Brain microvascular endothelial cell (primary cell): ENCODE measurements around the gene IL1R2.

Source experiments
- DNase-seq: peaks from one replicate; pipeline ENCODE4 v3.0.0-alpha.2; 2020
- H3K27ac ChIP-seq: fragments of 250-450 bp; sonication (Bioruptor Pico); 2 replicates; pipeline ENCODE4 v1.5.1; 2020; ENCODE audit warnings: mild to moderate bottlenecking, moderate library complexity
- H3K27me3 ChIP-seq: fragments of 250-450 bp; sonication (Bioruptor Pico); replicated peaks from 2 replicates; pipeline ENCODE4 v1.5.1; 2020; ENCODE audit warnings: mild to moderate bottlenecking
- H3K36me3 ChIP-seq: fragments of 250-450 bp; sonication (Bioruptor Pico); replicated peaks from 2 replicates; pipeline ENCODE4 v1.5.1; 2020; ENCODE audit warnings: mild to moderate bottlenecking
- H3K4me3 ChIP-seq: 2 replicates; pipeline ENCODE4 v1.5.1; 2011; ENCODE audit warnings: low read depth, mild to moderate bottlenecking, control low read depth, low read length, moderate library complexity
- in situ Hi-C: cut with HindIII; loops from 2 replicates; pipeline ENCODE4 v1.10.0; 2017; ENCODE audit warnings: low sequenced_read_pairs, low pct_ligation_motif_present
- TF ChIP-seq, protein P1 (sequence below): IDR thresholded peaks from 2 replicates; pipeline ENCODE4 v1.5.1; 2011; ENCODE audit warnings: low read depth, mild to moderate bottlenecking, moderate library complexity, low read length, control low read depth, inconsistent platforms; ENCODE audit errors: missing control alignments

Gene IL1R2

DNA sequence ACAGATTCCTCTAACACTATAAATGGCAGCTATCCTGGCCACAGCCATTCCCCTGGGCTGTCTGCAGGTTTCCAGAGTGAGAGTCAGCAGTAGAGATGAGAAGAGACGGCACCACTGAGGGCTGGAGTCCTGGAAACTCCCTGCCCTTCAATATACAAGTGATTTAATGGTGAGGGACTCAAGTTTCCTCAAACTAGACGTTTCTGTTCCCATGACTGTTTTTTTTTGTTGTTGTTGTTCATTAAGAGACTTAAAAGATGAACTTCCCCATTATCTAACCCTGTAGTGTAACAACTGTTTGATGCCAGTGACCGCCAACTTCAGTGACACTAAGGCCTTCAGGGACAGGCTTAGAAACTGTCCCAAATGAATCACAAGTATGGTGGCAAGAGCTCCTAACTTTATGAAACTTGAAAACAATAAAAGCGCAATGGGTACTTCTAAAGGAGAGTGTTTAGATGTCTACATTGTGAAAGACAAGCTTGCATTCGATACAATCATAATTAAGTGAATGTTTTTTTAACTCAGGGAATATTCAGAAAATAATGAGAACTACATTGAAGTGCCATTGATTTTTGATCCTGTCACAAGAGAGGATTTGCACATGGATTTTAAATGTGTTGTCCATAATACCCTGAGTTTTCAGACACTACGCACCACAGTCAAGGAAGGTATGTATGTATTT lies 34.0 kb downstream of the IL1R2 start:
- Histone ChIP-seq H3K27me3 (no peaks in the 10 kb centered on the region), H3K36me3 (no peaks in the 10 kb centered on the region), H3K27ac (peak overlapping the region; percentile 21), H3K4me3 (no peak overlapping the region)
- DNase-seq: no peak
- TF ChIP-seq, protein P1, sequence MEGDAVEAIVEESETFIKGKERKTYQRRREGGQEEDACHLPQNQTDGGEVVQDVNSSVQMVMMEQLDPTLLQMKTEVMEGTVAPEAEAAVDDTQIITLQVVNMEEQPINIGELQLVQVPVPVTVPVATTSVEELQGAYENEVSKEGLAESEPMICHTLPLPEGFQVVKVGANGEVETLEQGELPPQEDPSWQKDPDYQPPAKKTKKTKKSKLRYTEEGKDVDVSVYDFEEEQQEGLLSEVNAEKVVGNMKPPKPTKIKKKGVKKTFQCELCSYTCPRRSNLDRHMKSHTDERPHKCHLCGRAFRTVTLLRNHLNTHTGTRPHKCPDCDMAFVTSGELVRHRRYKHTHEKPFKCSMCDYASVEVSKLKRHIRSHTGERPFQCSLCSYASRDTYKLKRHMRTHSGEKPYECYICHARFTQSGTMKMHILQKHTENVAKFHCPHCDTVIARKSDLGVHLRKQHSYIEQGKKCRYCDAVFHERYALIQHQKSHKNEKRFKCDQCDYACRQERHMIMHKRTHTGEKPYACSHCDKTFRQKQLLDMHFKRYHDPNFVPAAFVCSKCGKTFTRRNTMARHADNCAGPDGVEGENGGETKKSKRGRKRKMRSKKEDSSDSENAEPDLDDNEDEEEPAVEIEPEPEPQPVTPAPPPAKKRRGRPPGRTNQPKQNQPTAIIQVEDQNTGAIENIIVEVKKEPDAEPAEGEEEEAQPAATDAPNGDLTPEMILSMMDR: no peak
- in situ Hi-C loops: no loop called here

DNA sequence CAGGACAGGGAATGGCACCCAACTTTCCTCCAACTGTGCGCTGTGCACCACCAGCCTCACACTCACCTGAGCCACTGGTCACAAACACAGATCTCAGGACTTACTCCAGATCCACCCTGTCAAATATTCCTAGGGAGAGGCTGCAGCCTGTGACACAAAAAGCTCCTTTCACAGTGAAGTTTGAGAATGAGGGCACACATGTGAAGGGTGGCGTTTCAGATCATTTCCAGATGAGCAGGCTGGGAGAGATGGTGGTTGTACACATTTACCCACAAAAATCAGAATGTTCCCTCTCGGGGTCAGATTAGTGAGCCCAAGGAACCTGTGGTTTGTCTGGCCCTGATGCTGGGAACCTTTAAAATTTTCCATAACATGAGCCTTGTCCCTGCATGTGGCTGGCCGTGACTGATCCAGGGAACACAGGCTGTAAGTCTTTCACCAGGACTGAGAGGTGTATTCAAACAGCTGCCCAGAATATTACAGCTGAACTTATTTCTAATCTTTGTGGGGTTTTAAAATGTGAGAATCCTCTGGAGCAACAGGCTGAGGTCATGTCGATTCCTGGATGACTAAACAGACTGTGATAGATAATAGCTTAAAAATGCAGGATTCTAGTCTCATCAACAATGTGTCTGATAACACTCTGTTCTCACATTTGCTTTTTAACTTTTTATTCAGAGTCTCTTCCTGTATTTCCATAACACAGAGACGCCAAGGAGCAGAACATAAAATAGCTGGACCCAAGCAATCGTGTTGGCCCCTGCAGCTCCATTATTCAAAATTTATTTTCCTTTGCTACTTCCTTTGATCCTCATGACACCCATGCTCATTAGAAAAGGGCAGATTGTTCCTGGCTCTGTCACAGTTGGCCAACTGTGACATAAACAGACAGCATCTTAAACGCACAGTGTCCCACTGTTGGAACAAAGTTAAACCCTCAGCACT lies 35.5 kb downstream of the IL1R2 start:
- no peak overlapping the region for H3K4me3 ChIP-seq
- peak overlapping the region; percentile 89 for H3K27ac ChIP-seq
- in situ Hi-C loops: no loop called here
- no peaks in the 10 kb centered on the region for H3K27me3 ChIP-seq
- TF ChIP-seq, protein P1: no peak
- DNase-seq: peak; percentile 90
- H3K36me3 ChIP-seq: no peaks in the 10 kb centered on the region

DNA sequence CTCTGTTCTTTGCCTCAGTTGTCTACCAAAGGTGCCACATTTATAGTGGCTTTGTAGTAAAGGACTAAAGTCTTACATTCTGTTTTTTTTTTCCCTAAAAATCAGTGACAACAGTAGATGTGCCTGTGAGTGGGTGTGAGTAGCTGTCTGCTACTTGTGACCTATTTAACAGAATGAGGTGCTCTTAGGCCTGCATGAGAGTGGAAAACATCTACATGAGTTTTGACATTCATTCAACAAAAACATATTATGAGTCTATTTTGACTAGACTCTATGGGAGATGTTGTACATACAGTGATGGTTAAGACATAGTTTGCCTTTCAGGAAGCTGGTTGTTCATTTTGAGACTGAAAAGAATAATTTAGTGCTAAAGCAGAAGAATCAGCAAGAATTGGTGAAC lies 36.7 kb downstream of the IL1R2 start:
- H3K4me3 ChIP-seq: no peak overlapping the region
- DNase-seq: no peak
- no peaks in the 10 kb centered on the region for H3K36me3 ChIP-seq
- no peaks in the 10 kb centered on the region for H3K27me3 ChIP-seq
- peak overlapping the region; percentile 89 for H3K27ac ChIP-seq
- TF ChIP-seq, protein P1: no peak
- in situ Hi-C loops: no loop called here

DNA sequence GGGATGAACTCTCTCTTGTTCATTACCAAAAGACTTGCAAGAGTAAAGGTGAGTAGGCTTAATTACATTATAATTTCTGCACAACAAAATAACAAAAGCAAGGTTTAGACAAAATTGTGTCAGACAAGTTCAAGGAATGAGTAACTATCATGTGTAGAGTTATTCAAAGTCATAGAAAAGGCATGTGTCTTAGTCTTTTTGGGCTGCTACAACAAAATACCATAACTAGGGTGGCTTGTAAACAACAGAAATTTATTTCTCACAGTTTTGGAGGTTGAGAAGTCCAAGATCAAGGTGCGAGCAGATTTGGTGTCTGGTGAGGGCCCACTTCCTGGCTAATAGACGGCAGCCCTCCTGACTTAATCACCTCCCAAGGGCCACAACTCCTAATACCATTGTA lies 37.6 kb downstream of the IL1R2 start:
- Histone ChIP-seq H3K4me3 (no peak overlapping the region), H3K27ac (no peak overlapping the region), H3K36me3 (no peaks in the 10 kb centered on the region), H3K27me3 (no peaks in the 10 kb centered on the region)
- TF ChIP-seq, protein P1: no peak
- in situ Hi-C loops: no loop called here
- no peak for DNase-seq

DNA sequence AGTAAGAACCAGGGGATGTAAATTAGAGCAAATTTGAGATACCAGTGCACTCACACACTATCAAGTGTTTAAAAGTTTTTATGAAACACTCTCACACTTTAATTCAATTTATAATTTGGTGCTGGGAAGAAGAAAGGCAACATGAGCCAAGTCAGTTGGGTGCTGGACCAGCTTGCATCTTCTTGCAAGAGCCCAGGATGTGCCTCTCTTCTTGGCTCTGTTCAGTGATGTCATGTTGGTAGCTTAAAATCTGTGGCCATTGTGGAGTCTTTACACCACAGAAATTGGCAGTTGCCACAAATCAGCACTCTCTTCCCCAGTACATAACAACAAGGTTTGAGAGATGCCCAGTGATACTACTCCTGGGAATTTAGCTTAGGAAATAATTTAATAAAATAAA lies 38.2 kb downstream of the IL1R2 start:
- no peak overlapping the region for H3K27ac ChIP-seq
- H3K4me3 ChIP-seq: no peak overlapping the region
- H3K36me3 ChIP-seq: no peaks in the 10 kb centered on the region
- H3K27me3 ChIP-seq: no peaks in the 10 kb centered on the region
- in situ Hi-C loops: no loop called here
- TF ChIP-seq, protein P1: no peak
- DNase-seq: no peak
